OCI-LY7 (cell line): ENCODE results near the gene MGAT5B. TPM values are rescaled to one million over a fixed set of nuclear protein-coding genes. Genes with fewer than 3 reads are reported as not detected.

ENCODE experiments used
- BruUV-seq: library from RNA; stranded (reverse); fragments of 400-500 nt; replicated peaks from 2 replicates; lab custom pipeline; 2021; lab: Mats Ljungman, UMichigan
- CTCF ChIA-PET: fragments of 300-600 bp; sonication (Branson Sonifier 250); formaldehyde crosslinking; loops from one replicate; lab custom pipeline; 2022; ENCODE audit warnings: antibody characterized with exemption; ENCODE audit not compliant: unreplicated experiment; lab: Charles Lee
- POLR2A ChIA-PET: fragments of 300-600 bp; sonication (Branson Sonifier 250); formaldehyde crosslinking; loops from one replicate; lab custom pipeline; 2022; ENCODE audit warnings: antibody characterized with exemption; lab: Charles Lee
- DNase-seq: peaks from one replicate; pipeline ENCODE4 v3.0.0-alpha.2; 2015; ENCODE audit warnings: low spot score
- H2AFZ ChIP-seq: fragments of 200-600 bp; sonication (generic), shearing (Covaris generic); 2 replicates; pipeline ENCODE4 v1.6.1; 2014; ENCODE audit warnings: mild to moderate bottlenecking, antibody characterized with exemption, low read length, moderate library complexity
- H3K27ac ChIP-seq: fragments of 200-600 bp; sonication (generic); 2 replicates; pipeline ENCODE4 v1.5.1; 2014; ENCODE audit warnings: mixed run types, low read depth, mild to moderate bottlenecking, moderate library complexity, low read length, inconsistent platforms; ENCODE audit not compliant: poor library complexity, severe bottlenecking
- H3K36me3 ChIP-seq: fragments of 200-600 bp; sonication (generic); 2 replicates; pipeline ENCODE4 v1.6.1; 2014; ENCODE audit warnings: mild to moderate bottlenecking, antibody characterized with exemption, low read length, moderate library complexity, mixed read lengths; ENCODE audit not compliant: insufficient read depth
- H3K4me1 ChIP-seq: fragments of 200-600 bp; sonication (generic); 2 replicates; pipeline ENCODE4 v1.5.1; 2014; ENCODE audit warnings: mild to moderate bottlenecking, low read length; ENCODE audit not compliant: insufficient read depth, poor library complexity, severe bottlenecking
- H3K4me2 ChIP-seq: fragments of 200-600 bp; sonication (generic); 2 replicates; pipeline ENCODE4 v1.6.1; 2014; ENCODE audit warnings: mild to moderate bottlenecking, low read length
- H3K4me3 ChIP-seq: fragments of 200-600 bp; sonication (generic); 2 replicates; pipeline ENCODE4 v1.5.1; 2014; ENCODE audit warnings: mild to moderate bottlenecking, low read depth, low read length; ENCODE audit not compliant: poor library complexity, severe bottlenecking
- H3K79me2 ChIP-seq: fragments of 200-600 bp; sonication (generic); 2 replicates; pipeline ENCODE4 v1.6.1; 2016; ENCODE audit warnings: low read depth, mild to moderate bottlenecking, low read length, moderate library complexity, mixed read lengths; ENCODE audit not compliant: insufficient read depth
- H3K9me2 ChIP-seq: fragments of 200-600 bp; sonication (generic); 2 replicates; pipeline ENCODE4 v1.6.1; 2016; ENCODE audit warnings: mild to moderate bottlenecking, low read length, mixed read lengths; ENCODE audit not compliant: insufficient read depth
- H3K9me3 ChIP-seq: fragments of 200-600 bp; sonication (generic); 2 replicates; pipeline ENCODE4 v1.6.1; 2014; ENCODE audit warnings: mild to moderate bottlenecking, mixed run types, low read length, mixed read lengths
- H4K20me1 ChIP-seq: fragments of 200-600 bp; sonication (generic); 2 replicates; pipeline ENCODE4 v1.6.1; 2014; ENCODE audit warnings: mild to moderate bottlenecking, antibody characterized with exemption, low read length, moderate library complexity, mixed read lengths; ENCODE audit not compliant: insufficient read depth
- EZH2phosphoT487 ChIP-seq: fragments of 200-600 bp; sonication (generic); IDR thresholded peaks from 2 replicates; pipeline ENCODE4 v1.6.1; 2018; ENCODE audit warnings: low read depth, borderline replicate concordance, mild to moderate bottlenecking, mixed run types, antibody characterized with exemption, low read length, moderate library complexity, mixed read lengths
- intact Hi-C: fragments of 100-400 bp; cut with micrococcal nuclease; formaldehyde crosslinking; loops from one replicate; pipeline ENCODE4 v1.10.0; 2022; ENCODE audit not compliant: unreplicated experiment
- total RNA-seq, 2 experiments: library from RNA; depleted of rRNA in 1 of 2; stranded (reverse); fragments of >200 nt in 1 of 2; shearing (Covaris generic) in 1 of 2; gene quantifications; 2 replicates each; pipeline ENCODE4 v1.2.3, GENCODE V29; 2014 to 2022
- TF ChIP-seq, protein P1 (sequence below): fragments of 200-600 bp; sonication (generic); conservative IDR thresholded peaks from 2 replicates; pipeline ENCODE4 v1.5.1; 2014; ENCODE audit warnings: mild to moderate bottlenecking, antibody characterized with exemption, low read length, moderate library complexity, mixed read lengths

MGAT5B gene
- total RNA-seq, 2 experiments from 2014 or later = 1.4 to 2.5 TPM

GRCh38 chr17:76934561-76935320, 66.5 kb downstream of the MGAT5B start:
- Histone ChIP-seq H3K4me1 (no peaks in the 10 kb centered on the region), H2AFZ (no peak overlapping the region), H3K4me2 (no peak overlapping the region), H3K36me3 (no peaks in the 10 kb centered on the region), H3K9me3 (no peaks in the 10 kb centered on the region), H4K20me1 (no peaks in the 10 kb centered on the region), H3K79me2 (no peaks in the 10 kb centered on the region), H3K27ac (no peak overlapping the region), H3K9me2 (no peaks in the 10 kb centered on the region), H3K4me3 (no peak overlapping the region)
- intact Hi-C loops = no loop called here
- no peak for TF ChIP-seq EZH2phosphoT487
- TF ChIP-seq, protein P1, sequence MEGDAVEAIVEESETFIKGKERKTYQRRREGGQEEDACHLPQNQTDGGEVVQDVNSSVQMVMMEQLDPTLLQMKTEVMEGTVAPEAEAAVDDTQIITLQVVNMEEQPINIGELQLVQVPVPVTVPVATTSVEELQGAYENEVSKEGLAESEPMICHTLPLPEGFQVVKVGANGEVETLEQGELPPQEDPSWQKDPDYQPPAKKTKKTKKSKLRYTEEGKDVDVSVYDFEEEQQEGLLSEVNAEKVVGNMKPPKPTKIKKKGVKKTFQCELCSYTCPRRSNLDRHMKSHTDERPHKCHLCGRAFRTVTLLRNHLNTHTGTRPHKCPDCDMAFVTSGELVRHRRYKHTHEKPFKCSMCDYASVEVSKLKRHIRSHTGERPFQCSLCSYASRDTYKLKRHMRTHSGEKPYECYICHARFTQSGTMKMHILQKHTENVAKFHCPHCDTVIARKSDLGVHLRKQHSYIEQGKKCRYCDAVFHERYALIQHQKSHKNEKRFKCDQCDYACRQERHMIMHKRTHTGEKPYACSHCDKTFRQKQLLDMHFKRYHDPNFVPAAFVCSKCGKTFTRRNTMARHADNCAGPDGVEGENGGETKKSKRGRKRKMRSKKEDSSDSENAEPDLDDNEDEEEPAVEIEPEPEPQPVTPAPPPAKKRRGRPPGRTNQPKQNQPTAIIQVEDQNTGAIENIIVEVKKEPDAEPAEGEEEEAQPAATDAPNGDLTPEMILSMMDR = no peak
- ChIA-PET CTCF (no interaction called here), POLR2A (interaction anchor here (0.5 kb wide), 1 partner anchor 50 kb away, joined by 3 read pairs; no protein-coding TSS in a partner anchor)
- no TSS peak for BruUV-seq
- no peak for DNase-seq

DNA sequence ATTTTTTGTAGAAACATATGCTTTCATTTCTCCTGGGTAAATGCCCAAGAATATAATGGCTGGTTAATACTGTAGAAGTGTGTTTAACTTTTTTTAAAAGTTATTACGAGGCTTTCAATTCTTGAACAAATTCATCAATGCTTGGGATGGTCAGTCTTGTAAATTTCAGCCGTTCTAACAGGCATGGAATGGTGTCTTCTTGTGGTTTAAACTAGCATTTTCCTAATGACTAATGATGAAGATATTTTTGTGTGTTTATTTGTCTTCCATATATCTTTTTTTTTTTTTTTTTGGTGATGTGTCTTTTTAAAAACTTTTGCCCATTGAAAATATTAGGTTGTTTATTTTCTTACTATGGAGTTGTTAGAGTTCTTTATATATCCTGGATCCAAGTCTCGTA, 67.1 kb downstream of the MGAT5B start:
- DNase-seq = no peak
- H3K9me3 ChIP-seq = no peaks in the 10 kb centered on the region
- no peaks in the 10 kb centered on the region for H3K79me2 ChIP-seq
- H3K27ac ChIP-seq = no peak overlapping the region
- intact Hi-C loops = no loop called here
- H3K9me2 ChIP-seq = no peaks in the 10 kb centered on the region
- no TSS peak for BruUV-seq
- CTCF ChIA-PET = no interaction called here
- POLR2A ChIA-PET = no interaction called here
- H3K4me3 ChIP-seq = no peak overlapping the region
- H2AFZ ChIP-seq = no peak overlapping the region
- no peaks in the 10 kb centered on the region for H3K4me1 ChIP-seq
- no peaks in the 10 kb centered on the region for H4K20me1 ChIP-seq
- no peak overlapping the region for H3K4me2 ChIP-seq
- TF ChIP-seq, protein P1 = no peak
- H3K36me3 ChIP-seq = no peaks in the 10 kb centered on the region

DNA sequence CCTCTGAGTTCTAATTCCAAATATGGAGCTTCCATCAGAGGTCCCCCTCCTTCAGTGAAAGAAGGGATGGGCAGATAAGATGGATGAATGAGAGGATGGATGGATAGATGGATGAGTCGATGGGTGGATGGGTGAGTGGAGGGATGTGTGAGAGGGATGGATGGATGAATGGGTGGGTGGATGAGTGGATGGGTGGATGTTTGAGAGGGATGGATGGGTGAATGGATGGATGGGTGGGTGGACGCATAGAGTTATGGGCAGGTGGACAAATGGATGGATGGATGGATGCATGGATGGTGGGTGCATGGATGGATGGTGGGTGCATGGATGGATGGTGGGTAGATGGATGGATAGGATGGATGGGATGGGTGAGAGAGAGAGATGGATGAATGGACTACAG, 69.0 kb downstream of the MGAT5B start:
- Histone ChIP-seq H4K20me1 (no peaks in the 10 kb centered on the region), H3K9me2 (no peaks in the 10 kb centered on the region), H3K4me1 (no peaks in the 10 kb centered on the region), H3K79me2 (no peaks in the 10 kb centered on the region), H3K36me3 (no peaks in the 10 kb centered on the region), H2AFZ (no peak overlapping the region), H3K4me3 (no peak overlapping the region), H3K27ac (no peak overlapping the region), H3K9me3 (no peaks in the 10 kb centered on the region), H3K4me2 (no peak overlapping the region)
- ChIA-PET CTCF (no interaction called here), POLR2A (interaction anchor here (0.5 to 0.6 kb wide), 2 partner anchors 14 to 1503 kb away, joined by 4 to 5 read pairs; no protein-coding TSS in a partner anchor)
- no TSS peak for BruUV-seq
- no peak for DNase-seq
- intact Hi-C loops = no loop called here
- TF ChIP-seq EZH2phosphoT487 = no peak
- TF ChIP-seq, protein P1 = no peak
